Lung (tissue), 12 donors: ENCODE results near the gene RRAS. TPM values are rescaled to one million over a fixed set of nuclear protein-coding genes. Genes with fewer than 3 reads are reported as not detected.
A peak's percentile ranks its signal among the peaks of the same experiment; 100 is the strongest.

Experiments used
- ATAC-seq: fragments of 200-7000 bp; cut with Tn5 transposase; one replicate; pipeline ENCODE4 v1.9.1; 2020; ENCODE audit warnings: moderate number of reproducible peaks; ENCODE audit not compliant: insufficient read depth, low FRiP score
- DNase-seq, 3 donors: peaks; one replicate each; pipeline ENCODE4 v3.0.0-alpha.2; 2013 to 2017
- H3K27ac ChIP-seq, 2 donors: one replicate each; pipeline ENCODE4 v1.5.1; 2013; ENCODE audit warnings: mild to moderate bottlenecking in 2 of 2, moderate library complexity in 2 of 2, control low read depth in 1 of 2, inconsistent platforms in 1 of 2, low read depth in 1 of 2, low read length in 1 of 2
- H3K27me3 ChIP-seq, 3 donors: one replicate each; pipeline ENCODE4 v1.5.1; 2013; ENCODE audit warnings: low read length in 2 of 3; ENCODE audit not compliant: control insufficient read depth in 3 of 3, insufficient read depth in 3 of 3
- H3K36me3 ChIP-seq, 4 donors: one replicate each; pipeline ENCODE4 v1.5.1; 2013; ENCODE audit warnings: low read length in 4 of 4, mild to moderate bottlenecking in 1 of 4, moderate library complexity in 1 of 4; ENCODE audit not compliant: control insufficient read depth in 4 of 4, insufficient read depth in 4 of 4
- H3K4me1 ChIP-seq, 5 donors: one replicate each; pipeline ENCODE4 v1.5.1; 2013; ENCODE audit warnings: low read length in 5 of 5, mild to moderate bottlenecking in 2 of 5, moderate library complexity in 1 of 5; ENCODE audit not compliant: control insufficient read depth in 5 of 5, insufficient read depth in 5 of 5
- H3K4me3 ChIP-seq: one replicate; pipeline ENCODE4 v1.5.1; 2013; ENCODE audit warnings: mild to moderate bottlenecking, control low read depth, moderate library complexity
- H3K9ac ChIP-seq, 2 donors: one replicate each; pipeline ENCODE4 v1.5.1; 2013; ENCODE audit warnings: low read length in 2 of 2, control low read depth in 1 of 2; ENCODE audit not compliant: insufficient read depth in 1 of 2
- H3K9me3 ChIP-seq, 4 donors: one replicate each; pipeline ENCODE4 v1.5.1; 2013; ENCODE audit warnings: low read length in 3 of 4, mild to moderate bottlenecking in 1 of 4, moderate library complexity in 1 of 4; ENCODE audit not compliant: control insufficient read depth in 4 of 4, insufficient read depth in 3 of 4
- CTCF ChIP-seq: IDR thresholded peaks from 2 replicates; pipeline ENCODE4 v1.5.1; 2012; ENCODE audit warnings: mild to moderate bottlenecking; ENCODE audit errors: control extremely low read depth, extremely low read depth
- WGBS, 2 donors: extraction: QIAGEN DNeasy Blood & Tissue Kit; methylation state at CpG; one replicate each; pipeline ENCODE4 v1.1.7; 2013; 5-methylcytosine and 5-hydroxymethylcytosine counted together
- polyA plus RNA-seq, 2 donors: library from polyadenylated mRNA; stranded (reverse); fragments of 200-250 nt; gene quantifications; one replicate each; pipeline ENCODE4 v1.2.1, GENCODE V29; 2013
- total RNA-seq, 2 donors: library from RNA; depleted of rRNA in 1 of 2; stranded (reverse); fragments of >200 nt in 1 of 2; gene quantifications; one replicate each; pipeline ENCODE4 v1.2.1, GENCODE V29; 2014 to 2021
- donor health status: control.
- donor health status: control.
- donor health status: Bipolar disorder and iron deficiency.
- donor health status: healthy.
- donor health status: DM: yes; HTN: yes; CAD: no.

RRAS gene
- total and polyA plus RNA-seq, 4 donors = 26.3 to 180 (median 106) TPM

GRCh38 chr19:49616945-49617344 is 23.0 kb downstream of the RRAS start:
- DNase-seq = no peak
- no peak overlapping the region for H3K27ac ChIP-seq
- no peak for TF ChIP-seq CTCF
- ATAC-seq = no peak
- no peak overlapping the region for H3K9ac ChIP-seq
- H3K4me3 ChIP-seq = no peak overlapping the region
- WGBS, 2 donors = 90 to 91% methylated on average over 7 of the region's 7 CpGs
- H3K9me3 ChIP-seq = peaks cover 0 to 3% (median 0%) of the 10 kb centered on the region in 4 donors
- peaks cover 0 to 9% (median 0%) of the 10 kb centered on the region in 5 donors for H3K4me1 ChIP-seq
- no peaks in the 10 kb centered on the region for H3K27me3 ChIP-seq
- peaks cover 10 to 56% (median 40%) of the 10 kb centered on the region in 4 donors for H3K36me3 ChIP-seq

GRCh38 chr19:49616532-49616931 is 23.4 kb downstream of the RRAS start:
- no peaks in the 10 kb centered on the region for H3K27me3 ChIP-seq
- H3K4me3 ChIP-seq = no peak overlapping the region
- peaks cover 10 to 53% (median 37%) of the 10 kb centered on the region in 4 donors for H3K36me3 ChIP-seq
- H3K4me1 ChIP-seq = peaks cover 0 to 9% (median 0%) of the 10 kb centered on the region in 5 donors
- 97 to 98% methylated on average over 7 of the region's 7 CpGs for WGBS, 2 donors
- no peak overlapping the region for H3K9ac ChIP-seq
- ATAC-seq (no peak), DNase-seq (no peak)
- no peak for TF ChIP-seq CTCF
- no peak overlapping the region for H3K27ac ChIP-seq
- H3K9me3 ChIP-seq = peaks cover 0 to 3% (median 0%) of the 10 kb centered on the region in 4 donors

GRCh38 chr19:49615861-49616260 is 24.1 kb downstream of the RRAS start:
- no peaks in the 10 kb centered on the region for H3K27me3 ChIP-seq
- WGBS, 2 donors = 97% methylated on average over 23 of the region's 23 CpGs
- no peak for DNase-seq

More at GRCh38 chr19:49615861-49616260, 24.1 kb downstream of the RRAS start:
- Histone ChIP-seq H3K36me3 (peaks cover 10 to 50% (median 39%) of the 10 kb centered on the region in 4 donors), H3K9ac (no peak overlapping the region), H3K4me1 (peaks cover 0 to 9% (median 0%) of the 10 kb centered on the region in 5 donors), H3K27ac (peak overlapping the region in 1 of 2 donors; percentile 21), H3K4me3 (no peak overlapping the region), H3K9me3 (peaks cover 0 to 3% (median 0%) of the 10 kb centered on the region in 4 donors)
- no peak for ATAC-seq
- no peak for TF ChIP-seq CTCF
